SH-SY5Y (cell line): ENCODE results near the gene OARD1.

Source experiments
- GATA2 ChIP-seq: IDR thresholded peaks from 2 replicates; pipeline ENCODE4 v1.6.1; 2011; ENCODE audit warnings: mild to moderate bottlenecking, low read depth, low read length
- GATA3 ChIP-seq: IDR thresholded peaks from 2 replicates; pipeline ENCODE4 v1.6.1; 2011; ENCODE audit warnings: low read depth, mild to moderate bottlenecking, low read length, moderate library complexity

DNA sequence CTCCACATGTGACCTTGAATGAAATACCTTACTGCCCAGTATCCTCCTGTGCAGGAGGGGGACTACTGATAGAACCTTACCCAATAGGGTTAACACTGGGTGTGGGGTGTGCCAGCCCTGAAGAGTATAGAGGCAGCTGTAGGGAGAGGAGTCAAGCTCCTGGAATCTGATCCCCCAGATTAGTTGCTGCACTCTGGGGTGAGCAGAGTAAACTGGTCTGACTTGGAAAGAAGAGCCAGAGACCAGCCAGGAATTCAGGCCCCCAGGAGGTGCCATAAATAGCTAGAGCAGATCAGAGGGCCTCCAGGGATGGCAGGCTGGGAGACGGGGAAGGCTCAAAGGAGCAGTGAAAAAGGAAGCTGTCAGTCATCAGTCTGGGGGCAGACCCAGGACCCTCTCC is 22.6 kb downstream of the OARD1 start:
- TF ChIP-seq GATA2 (no peak), GATA3 (no peak)
